Keratinocyte (primary cell): ENCODE data around the gene NRDE2.

ENCODE experiments used
- CTCF ChIP-seq, 3 experiments: IDR thresholded peaks in 1 of 3; conservative IDR thresholded peaks in 1 of 3; optimal IDR thresholded peaks in 1 of 3; 2 replicates in 2 of 3; 3 replicates in 1 of 3; pipeline versions ENCODE3 to v1.5.1; 2011; ENCODE audit warnings: low read length in 3 of 3, mild to moderate bottlenecking in 3 of 3, moderate library complexity in 2 of 3, control low read depth in 1 of 3, inconsistent platforms in 1 of 3; ENCODE audit not compliant: insufficient read depth in 2 of 3; ENCODE audit errors: extremely low read depth in 1 of 3
- EZH2 ChIP-seq: IDR thresholded peaks from one replicate; pipeline ENCODE4 v1.6.1; 2012; ENCODE audit warnings: inconsistent platforms, mild to moderate bottlenecking, low read length, moderate library complexity

GRCh38 chr14:90305176-90305601, 26.6 kb downstream of the NRDE2 start:
- TF ChIP-seq CTCF (optimal IDR thresholded peaks at IDR 0.05 in 1 of 3, IDR thresholded peaks at IDR 0.05 in 1 of 3, conservative IDR thresholded peaks at IDR 0.05 in 1 of 3; ENCODE audit: extremely low read depth in 1 of 3, insufficient read depth in 2 of 3, low read length in 3 of 3) (no peak), EZH2 (no peak)
